GM06990 (cell line): ENCODE results near the gene CCDC82.

ENCODE experiments used
- DNase-seq: peaks from one replicate; pipeline ENCODE4 v3.0.0-alpha.2; 2011; ENCODE audit not compliant: insufficient read length; ENCODE audit errors: extremely low read depth
- H3K27me3 ChIP-seq: replicated peaks from 2 replicates; pipeline ENCODE4 v1.6.0; 2011; ENCODE audit warnings: low read length; ENCODE audit not compliant: control insufficient read depth, insufficient read depth
- H3K36me3 ChIP-seq: 2 replicates; pipeline ENCODE4 v1.5.1; 2011; ENCODE audit warnings: low read length; ENCODE audit not compliant: control insufficient read depth, insufficient read depth
- H3K4me3 ChIP-seq: replicated peaks from 2 replicates; pipeline ENCODE4 v1.5.1; 2011; ENCODE audit warnings: low read depth, mild to moderate bottlenecking, control low read depth, low read length
- TF ChIP-seq, protein P1 (sequence below): IDR thresholded peaks from 2 replicates; pipeline ENCODE4 v1.5.1; 2011; ENCODE audit warnings: low read length, control low read depth, mild to moderate bottlenecking, inconsistent platforms; ENCODE audit not compliant: insufficient read depth, poor library complexity, severe bottlenecking

Gene CCDC82

DNA sequence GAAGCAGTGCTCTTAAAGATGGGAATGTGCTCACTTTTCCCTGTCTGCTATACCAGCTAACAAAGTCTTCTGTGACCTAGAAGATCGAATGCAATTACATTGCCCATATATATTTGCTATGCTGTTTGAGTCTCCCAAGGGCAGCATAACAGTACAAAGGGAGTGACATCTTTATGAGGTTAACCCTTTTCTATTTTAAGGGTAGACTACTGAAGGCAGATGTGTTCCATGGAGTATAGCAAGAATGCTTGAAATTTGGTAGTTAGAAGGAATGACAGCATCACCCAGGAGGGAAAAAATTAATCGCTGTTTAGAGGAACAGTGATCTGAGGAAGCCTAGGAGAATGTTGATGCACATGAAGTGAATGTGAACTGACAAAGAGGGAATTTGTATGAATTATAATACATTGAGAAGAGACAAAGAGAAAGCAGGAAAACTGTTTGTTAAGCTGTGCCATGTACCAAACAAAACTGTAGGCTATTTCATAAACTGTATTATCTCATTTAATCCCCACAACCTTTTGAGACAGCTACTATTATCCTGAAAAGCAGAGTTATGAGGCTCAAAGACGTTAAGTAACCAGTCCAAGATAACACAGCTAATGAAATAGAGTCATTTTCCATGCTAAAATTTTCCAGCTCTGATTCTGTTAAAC, 59.7 kb downstream of the CCDC82 start:
- DNase-seq, result no peak
- Histone ChIP-seq H3K36me3 (no peaks in the 10 kb centered on the region), H3K4me3 (no peak overlapping the region), H3K27me3 (no peaks in the 10 kb centered on the region)
- TF ChIP-seq, protein P1, sequence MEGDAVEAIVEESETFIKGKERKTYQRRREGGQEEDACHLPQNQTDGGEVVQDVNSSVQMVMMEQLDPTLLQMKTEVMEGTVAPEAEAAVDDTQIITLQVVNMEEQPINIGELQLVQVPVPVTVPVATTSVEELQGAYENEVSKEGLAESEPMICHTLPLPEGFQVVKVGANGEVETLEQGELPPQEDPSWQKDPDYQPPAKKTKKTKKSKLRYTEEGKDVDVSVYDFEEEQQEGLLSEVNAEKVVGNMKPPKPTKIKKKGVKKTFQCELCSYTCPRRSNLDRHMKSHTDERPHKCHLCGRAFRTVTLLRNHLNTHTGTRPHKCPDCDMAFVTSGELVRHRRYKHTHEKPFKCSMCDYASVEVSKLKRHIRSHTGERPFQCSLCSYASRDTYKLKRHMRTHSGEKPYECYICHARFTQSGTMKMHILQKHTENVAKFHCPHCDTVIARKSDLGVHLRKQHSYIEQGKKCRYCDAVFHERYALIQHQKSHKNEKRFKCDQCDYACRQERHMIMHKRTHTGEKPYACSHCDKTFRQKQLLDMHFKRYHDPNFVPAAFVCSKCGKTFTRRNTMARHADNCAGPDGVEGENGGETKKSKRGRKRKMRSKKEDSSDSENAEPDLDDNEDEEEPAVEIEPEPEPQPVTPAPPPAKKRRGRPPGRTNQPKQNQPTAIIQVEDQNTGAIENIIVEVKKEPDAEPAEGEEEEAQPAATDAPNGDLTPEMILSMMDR, result no peak

DNA sequence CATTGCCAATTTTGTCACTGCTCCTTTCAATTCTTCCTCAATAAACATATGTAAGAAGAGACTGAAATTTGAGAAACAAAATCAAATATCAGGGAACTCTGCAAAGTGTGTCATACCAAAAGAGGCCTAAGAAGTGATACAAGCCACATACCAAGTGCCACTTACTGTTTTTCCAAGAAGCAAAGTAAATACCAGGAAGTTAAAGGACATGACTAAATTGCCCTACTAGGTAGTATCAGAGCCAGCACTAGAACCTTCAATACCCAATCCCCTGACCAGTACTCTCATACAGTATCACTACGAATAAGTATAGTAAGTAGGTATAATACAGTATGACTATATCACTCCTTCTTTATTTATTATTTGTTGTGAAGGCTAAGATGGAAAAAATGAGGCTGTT, 60.3 kb downstream of the CCDC82 start:
- TF ChIP-seq, protein P1, result no peak

DNA sequence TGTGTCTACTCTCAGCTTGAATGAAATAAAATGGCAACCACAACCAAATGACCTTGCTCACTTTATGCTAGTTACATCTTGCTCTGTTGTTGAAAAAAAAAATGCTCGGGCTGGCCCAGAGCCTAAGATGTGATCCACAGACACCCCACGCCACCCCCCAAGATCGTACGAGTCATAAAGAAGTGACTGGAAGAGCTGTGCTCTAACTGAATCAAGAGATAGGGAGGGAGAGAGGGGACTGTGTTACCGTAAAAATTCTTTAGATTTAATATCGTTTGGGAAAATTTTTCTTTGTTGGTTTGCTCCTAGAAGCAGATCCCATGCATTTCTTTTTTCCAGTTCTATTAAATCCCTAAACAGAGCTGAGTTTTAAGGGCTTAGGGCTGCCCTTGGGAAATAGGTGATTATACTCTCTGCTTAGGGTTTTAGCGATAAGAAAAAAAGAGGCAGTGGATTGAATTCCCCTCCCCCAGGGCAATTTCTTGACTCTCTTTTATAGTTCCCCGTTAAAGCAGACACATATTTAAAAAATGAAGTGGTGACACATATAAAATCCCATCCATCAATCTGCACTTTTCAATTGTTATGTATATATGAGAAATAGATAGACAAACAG, 61.2 kb downstream of the CCDC82 start:
- Histone ChIP-seq H3K36me3 (no peaks in the 10 kb centered on the region), H3K27me3 (no peaks in the 10 kb centered on the region), H3K4me3 (no peak overlapping the region)
- TF ChIP-seq, protein P1, result no peak
- DNase-seq, result no peak

More for the DNA sequence above, 60.3 kb downstream of the CCDC82 start:
- no peaks in the 10 kb centered on the region for H3K27me3 ChIP-seq
- no peaks in the 10 kb centered on the region for H3K36me3 ChIP-seq
- no peak for DNase-seq
- H3K4me3 ChIP-seq, result no peak overlapping the region

DNA sequence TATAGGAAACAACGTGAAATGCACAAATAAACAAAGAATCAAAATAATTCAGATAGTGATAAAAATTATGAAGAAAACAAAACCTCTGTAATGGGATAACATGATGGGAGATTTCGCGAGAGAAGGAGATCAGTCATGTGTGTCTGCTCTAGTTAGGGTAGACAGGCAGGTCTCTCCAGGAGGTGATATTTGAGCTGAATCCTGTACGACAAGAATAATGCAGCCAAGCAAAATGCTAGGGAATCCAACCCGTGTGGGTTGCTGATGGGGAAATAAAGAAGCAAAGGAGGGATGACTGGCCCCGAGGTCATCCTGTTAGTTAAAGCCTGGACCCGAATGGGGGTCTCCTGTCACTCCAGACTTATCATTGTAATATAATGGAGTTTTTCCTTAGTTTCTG, 62.8 kb downstream of the CCDC82 start:
- no peaks in the 10 kb centered on the region for H3K27me3 ChIP-seq
- H3K36me3 ChIP-seq, result no peaks in the 10 kb centered on the region
- H3K4me3 ChIP-seq, result no peak overlapping the region
- no peak for DNase-seq
- TF ChIP-seq, protein P1, result no peak

DNA sequence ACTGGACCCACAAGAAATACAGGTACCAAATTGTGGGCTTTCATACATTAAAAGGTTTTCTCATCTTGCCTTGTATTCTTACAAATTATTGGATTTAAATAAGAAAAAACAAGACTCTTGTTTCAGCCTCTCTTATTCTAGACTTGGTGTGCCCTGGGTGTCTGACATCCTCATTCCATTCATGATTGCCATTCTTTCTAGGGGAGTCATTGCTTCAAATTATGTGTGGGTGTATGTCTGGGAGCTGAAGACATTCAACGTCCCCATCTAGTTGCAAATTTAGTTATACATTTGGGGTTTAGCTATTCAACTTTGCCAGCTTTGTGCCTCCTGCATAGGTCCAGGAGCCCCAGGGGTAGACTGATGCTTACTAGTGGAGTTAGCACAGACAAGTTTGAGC, 64.8 kb downstream of the CCDC82 start:
- Histone ChIP-seq H3K36me3 (no peaks in the 10 kb centered on the region), H3K4me3 (no peak overlapping the region), H3K27me3 (no peaks in the 10 kb centered on the region)
- TF ChIP-seq, protein P1, result no peak
- no peak for DNase-seq

DNA sequence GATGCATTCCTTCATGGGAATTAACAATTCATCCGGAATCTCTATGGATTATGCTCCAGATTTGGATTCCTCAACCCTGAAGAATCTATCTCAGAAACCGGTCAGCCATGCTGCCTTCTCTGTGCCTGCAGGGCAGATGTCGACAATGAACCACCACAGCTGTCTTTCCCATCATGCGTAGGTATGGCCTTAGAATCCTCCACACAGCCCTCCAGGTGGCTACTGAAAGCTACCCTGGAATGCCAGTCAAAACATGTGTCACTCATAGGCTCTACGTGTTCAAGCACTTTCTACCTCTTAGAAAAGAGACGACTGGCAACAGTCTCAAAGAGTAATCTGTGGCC, 66.1 kb downstream of the CCDC82 start:
- no peak for DNase-seq
- H3K27me3 ChIP-seq, result no peaks in the 10 kb centered on the region
- H3K36me3 ChIP-seq, result no peaks in the 10 kb centered on the region
- no peak overlapping the region for H3K4me3 ChIP-seq
- TF ChIP-seq, protein P1, result no peak
